SU-DHL-6 (cell line): Measurements from ENCODE around the gene FOXS1.

ENCODE experiments used
- EZH2phosphoT487 ChIP-seq: fragments of 200-600 bp; sonication (generic), shearing (Covaris generic); conservative IDR thresholded peaks from 2 replicates; pipeline ENCODE4 v1.6.1; 2018; ENCODE audit warnings: mild to moderate bottlenecking, antibody characterized with exemption, low read length, moderate library complexity, mixed read lengths
- TF ChIP-seq, protein P1 (sequence below): fragments of 200-600 bp; sonication (generic); IDR thresholded peaks from one replicate; pipeline ENCODE4 v1.5.1; 2017; ENCODE audit warnings: antibody characterized with exemption, mild to moderate bottlenecking, low read length, moderate library complexity; ENCODE audit not compliant: insufficient read depth, poor library complexity, severe bottlenecking

DNA sequence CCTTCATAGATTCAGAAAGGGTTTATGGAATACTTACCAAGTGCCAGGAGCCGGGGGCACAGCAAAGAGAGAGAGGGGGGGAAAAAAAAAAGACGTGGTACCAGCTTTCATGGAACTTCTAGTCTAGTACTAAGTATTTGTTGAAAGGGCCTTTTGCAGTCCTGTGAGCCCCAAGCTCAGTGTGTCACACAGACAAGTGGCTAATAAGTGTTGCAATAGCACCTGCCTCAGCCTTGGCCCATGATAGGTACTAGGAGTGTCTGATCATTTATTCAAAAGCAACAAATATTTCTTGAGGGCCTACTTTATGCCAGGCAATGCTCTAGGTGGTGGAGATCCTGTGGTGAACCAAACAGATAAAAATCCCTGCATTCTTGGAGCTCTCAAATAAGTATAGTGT, 18.3 kb downstream of the FOXS1 start:
- TF ChIP-seq, protein P1, sequence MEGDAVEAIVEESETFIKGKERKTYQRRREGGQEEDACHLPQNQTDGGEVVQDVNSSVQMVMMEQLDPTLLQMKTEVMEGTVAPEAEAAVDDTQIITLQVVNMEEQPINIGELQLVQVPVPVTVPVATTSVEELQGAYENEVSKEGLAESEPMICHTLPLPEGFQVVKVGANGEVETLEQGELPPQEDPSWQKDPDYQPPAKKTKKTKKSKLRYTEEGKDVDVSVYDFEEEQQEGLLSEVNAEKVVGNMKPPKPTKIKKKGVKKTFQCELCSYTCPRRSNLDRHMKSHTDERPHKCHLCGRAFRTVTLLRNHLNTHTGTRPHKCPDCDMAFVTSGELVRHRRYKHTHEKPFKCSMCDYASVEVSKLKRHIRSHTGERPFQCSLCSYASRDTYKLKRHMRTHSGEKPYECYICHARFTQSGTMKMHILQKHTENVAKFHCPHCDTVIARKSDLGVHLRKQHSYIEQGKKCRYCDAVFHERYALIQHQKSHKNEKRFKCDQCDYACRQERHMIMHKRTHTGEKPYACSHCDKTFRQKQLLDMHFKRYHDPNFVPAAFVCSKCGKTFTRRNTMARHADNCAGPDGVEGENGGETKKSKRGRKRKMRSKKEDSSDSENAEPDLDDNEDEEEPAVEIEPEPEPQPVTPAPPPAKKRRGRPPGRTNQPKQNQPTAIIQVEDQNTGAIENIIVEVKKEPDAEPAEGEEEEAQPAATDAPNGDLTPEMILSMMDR, result no peak
- no peak for TF ChIP-seq EZH2phosphoT487
